GM21423 (cell line): ENCODE results near the gene EMCN.
"Not testable (repeated sequence)": the region's sequence is repeated elsewhere in the genome, so short reads cannot be mapped to it uniquely, and the experiment has no call there.

Source experiments
- ATAC-seq: cut with Tn5 transposase; IDR thresholded peaks from one replicate; pipeline ENCODE4 v1.9.1; 2021; ENCODE audit warnings: mild to moderate bottlenecking, moderate library complexity; ENCODE audit not compliant: unreplicated experiment

EMCN gene

GRCh38 chr4:100386270-100386669, 131.6 kb downstream of the EMCN start:
- no peak for ATAC-seq

DNA sequence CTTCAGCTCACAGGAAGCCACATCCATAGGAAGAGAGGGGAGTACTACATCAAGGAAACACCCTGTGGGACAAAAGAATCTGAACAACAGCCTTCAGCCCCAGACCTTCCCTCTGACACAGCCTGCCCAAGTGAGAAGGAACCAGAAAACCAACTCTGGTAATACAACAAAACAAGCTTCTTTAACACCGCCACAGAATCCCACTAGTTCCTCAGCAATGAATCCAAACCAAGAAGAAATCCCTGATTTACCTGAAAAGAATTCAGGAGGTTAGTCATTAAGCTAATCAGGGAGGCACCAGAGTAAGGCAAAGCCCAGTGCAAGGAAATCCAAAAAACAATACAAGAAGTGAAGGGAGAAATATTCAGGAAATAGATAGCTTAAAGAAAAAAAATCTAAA, 137.4 kb downstream of the EMCN start:
- ATAC-seq = not testable (repeated sequence)

- no peak for ATAC-seq
Observed at GRCh38 chr4:100379583-100380105, 138.2 kb downstream of the EMCN start.

- ATAC-seq = no peak
Observed at GRCh38 chr4:100372432-100372831, 145.4 kb downstream of the EMCN start.

DNA sequence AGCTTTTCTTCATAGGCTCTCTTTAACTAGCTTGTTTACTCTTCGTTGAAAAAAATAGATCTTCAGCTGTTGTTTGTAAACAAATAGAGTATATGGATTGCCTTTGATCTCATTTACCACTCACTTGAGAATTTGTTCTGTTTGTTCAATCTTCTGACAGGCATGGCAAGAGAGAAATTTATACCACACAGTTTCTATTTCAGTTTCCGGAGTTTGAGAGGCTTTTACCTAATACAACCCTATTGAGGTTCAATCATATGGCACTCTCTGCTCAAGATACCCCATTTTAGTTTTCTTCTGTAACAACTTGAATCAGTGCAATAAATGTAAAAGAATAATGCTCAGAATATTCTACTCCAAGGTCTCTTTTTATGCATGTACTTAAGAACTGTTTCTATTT, 148.0 kb downstream of the EMCN start:
- no peak for ATAC-seq

DNA sequence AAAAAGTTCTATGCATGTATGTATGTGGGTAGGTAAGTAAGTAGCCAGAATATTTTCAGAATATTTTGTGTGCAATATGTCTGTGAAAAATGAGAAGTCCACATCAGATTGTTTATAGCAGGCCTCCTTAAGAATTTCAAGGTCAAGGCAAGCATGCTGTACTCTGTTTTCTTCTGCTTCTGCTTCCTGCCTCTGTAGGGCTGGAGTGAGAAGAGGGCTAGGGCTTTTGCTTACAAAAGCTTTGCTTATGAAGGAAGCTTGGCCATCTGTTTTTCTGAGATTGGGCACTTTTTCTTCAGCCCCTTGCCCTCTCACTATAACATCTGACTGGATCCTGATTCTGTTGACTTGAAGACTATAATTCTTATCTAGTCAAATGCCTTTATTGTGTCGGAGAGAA, 150.4 kb downstream of the EMCN start:
- no peak for ATAC-seq

DNA sequence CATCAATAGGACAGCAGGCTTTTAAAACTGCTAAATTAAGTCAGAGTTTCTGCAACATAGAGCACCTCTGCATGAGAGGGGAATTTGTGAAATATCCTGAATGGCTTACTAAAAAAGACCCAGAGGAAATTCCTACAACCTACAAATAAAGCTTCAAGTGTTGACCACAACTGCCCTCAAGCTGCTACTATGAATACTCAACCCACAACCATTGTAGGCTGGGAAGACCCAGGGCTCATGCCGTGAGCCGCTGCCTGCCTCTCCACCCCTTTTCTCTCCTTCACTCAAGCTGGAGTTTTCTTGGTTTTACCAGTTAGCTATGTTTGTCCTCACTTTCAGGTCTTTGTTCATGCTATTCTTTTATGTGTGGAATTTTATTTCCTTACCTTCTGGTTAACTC, 151.6 kb downstream of the EMCN start:
- no peak for ATAC-seq

DNA sequence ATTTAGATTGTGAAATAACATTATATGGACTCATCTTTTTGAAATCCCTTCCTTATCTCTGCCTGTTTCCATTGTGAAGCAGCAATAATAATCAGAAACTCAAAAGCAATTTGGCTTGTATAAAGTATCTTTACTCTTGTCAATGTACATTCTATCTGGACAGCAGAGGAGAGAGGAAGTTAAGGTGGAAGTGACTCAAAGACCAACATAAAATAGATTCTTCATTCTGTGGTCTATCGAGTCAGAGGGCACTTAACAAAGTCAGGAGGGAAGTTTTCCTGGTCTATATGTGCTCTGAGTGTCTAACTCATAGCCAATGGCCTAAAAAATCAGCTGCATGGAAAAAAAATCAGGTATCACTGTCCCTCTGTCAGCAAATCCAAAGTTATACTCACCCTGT, 155.5 kb downstream of the EMCN start:
- no peak for ATAC-seq

DNA sequence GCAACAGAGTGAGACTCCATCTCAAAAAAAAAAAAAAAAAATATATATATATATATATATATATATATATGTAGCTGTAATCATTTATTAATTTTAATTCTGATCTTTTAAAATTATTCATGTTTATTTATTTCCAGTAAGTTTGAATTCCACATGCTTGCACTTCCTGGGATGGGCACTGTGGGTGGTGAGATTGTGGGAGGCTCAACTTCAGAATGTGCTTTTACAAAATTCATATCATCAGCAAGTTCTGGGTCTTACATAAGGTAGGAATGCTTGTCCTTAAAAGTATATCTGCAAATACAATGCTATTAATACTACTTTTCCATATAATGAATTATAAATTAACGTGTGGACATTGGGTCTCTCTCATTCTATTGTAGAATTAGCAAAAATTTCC, 156.5 kb downstream of the EMCN start:
- ATAC-seq = no peak

GRCh38 chr4:100360211-100360610, 157.6 kb downstream of the EMCN start:
- no peak for ATAC-seq

GRCh38 chr4:100359441-100359840, 158.4 kb downstream of the EMCN start:
- no peak for ATAC-seq

DNA sequence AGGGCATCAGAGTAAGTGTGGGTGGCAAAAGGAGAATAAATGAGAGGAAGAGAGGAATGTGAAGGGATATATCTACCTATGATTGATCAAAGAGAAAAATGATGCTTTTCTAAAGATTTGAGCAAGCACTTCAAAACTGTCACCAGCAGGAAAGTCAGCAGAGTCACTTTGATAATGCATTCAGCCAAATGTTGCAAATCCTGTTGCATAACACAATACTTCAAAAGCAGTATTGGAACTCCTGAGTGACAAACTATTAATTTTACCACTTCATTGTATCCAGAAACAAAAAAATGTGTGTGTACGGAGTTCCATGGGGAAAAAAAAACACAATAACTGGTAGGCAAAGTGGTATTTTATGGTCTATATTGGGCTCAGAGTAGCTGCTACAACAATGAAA, 160.3 kb downstream of the EMCN start:
- no peak for ATAC-seq

DNA sequence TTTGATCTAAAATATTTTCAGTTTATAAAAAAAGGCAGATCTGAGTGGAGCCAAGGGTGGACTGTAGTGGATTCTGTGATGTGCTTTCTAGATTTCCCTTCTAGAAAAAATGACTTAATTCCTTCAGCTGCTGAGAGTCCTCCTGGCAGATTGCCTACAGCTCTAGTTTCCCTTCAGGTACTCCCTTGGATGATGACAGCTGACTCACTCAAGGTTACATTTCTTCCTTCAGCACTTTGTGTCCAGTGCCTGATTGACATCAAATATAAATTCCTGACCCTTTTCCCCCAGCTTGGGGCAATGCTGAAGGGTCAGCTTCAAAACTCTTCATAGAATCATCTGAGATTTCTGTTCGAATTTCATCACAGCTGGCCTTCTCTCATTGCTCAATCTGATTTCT, 161.7 kb downstream of the EMCN start:
- no peak for ATAC-seq

DNA sequence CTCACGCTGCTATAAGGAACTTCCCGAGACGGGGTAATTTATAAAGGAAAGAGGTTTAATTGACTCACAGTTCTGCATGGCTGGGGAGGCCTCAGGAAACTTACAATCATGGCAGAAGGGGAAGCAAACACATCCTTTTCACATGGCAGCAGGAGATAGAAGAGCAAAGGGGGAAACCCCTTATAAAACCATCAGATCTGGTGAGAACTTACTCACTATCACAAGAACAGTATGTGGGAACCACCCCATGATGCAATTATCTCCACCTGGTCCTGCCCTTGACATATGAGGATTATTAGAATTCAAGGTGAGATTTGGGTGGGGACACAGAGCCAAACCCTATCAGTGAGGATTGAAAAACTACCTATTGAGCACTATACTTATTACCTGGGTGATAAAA, 165.5 kb downstream of the EMCN start:
- ATAC-seq = not testable (repeated sequence)

- no peak for ATAC-seq
Observed at GRCh38 chr4:100348473-100348872, 169.3 kb downstream of the EMCN start.

DNA sequence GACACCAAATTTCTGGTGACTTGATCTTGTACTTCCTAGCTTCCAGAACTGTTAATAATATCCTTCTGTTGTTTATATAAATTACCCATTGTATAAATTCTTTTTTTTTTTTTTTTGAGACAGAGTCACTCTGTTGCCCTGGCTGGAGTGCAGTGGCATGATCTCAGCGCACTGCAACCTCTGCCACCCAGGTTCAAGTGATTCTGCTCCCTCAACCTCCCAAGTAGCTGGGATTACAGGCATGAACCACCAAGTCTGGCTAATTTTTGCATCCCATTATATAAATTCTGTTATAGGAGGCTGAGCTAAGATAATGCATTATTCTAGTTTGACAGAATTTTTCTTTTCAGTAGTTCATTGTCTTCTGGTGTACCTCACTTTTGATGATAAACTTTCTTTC, 170.6 kb downstream of the EMCN start:
- ATAC-seq = no peak

DNA sequence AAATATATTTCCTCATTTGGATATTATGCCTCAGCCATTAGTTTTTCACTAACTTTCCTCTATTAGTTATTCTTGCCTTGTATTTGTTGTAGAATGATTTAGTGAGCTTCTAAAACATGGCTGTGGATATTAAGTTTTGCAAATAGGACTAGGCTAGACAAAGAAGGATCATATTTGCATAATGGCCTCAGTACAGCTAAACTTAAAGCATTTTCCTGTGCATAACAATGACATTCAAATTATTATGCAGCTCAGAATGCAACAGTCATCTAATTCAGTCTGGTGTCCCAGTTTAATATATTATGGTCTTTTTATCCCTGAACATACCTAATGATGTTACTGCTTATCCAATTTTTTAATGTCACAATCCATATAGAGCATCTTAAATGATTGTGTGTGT, 172.2 kb downstream of the EMCN start:
- ATAC-seq = no peak
